B cell (primary cell): Measurements from ENCODE around the gene PBX2. TPM values are rescaled to one million over a fixed set of nuclear protein-coding genes. Genes with fewer than 3 reads are reported as not detected.
A peak's percentile ranks its signal among the peaks of the same experiment; 100 is the strongest.

Experiments
- ATAC-seq: fragments of 200-7000 bp; cut with Tn5 transposase; one replicate; pipeline ENCODE4 v1.10.0; 2021; ENCODE audit warnings: low read depth, mild to moderate bottlenecking, moderate number of reproducible peaks, moderate library complexity
- CTCF ChIA-PET: fragments of 350-600 bp; sonication (Branson Sonifier 250); formaldehyde crosslinking; loops from one replicate; lab custom pipeline; 2021; ENCODE audit warnings: antibody characterized with exemption, inconsistent platforms; lab: Charles Lee
- POLR2A ChIA-PET: fragments of 350-600 bp; sonication (Branson Sonifier 250); formaldehyde crosslinking; loops from one replicate; lab custom pipeline; 2021; ENCODE audit warnings: antibody characterized with exemption; lab: Charles Lee
- DNase-seq: peaks from one replicate; pipeline ENCODE4 v3.0.0; 2013
- H2AFZ ChIP-seq: 2 replicates; pipeline ENCODE4 v1.6.1; 2012; ENCODE audit warnings: mild to moderate bottlenecking, low read depth, low read length; ENCODE audit not compliant: insufficient read depth, poor library complexity, severe bottlenecking
- H3K27ac ChIP-seq, 2 donors: 1 replicate in 1 of 2; 2 replicates in 1 of 2; pipeline ENCODE4 v1.5.1; 2012 to 2013; ENCODE audit warnings: low read length in 2 of 2, mild to moderate bottlenecking in 2 of 2, moderate library complexity in 1 of 2
- H3K27me3 ChIP-seq, 4 experiments: fragments of 200-600 bp in 1 of 4; sonication (generic) in 1 of 4; replicated peaks in 1 of 4; 1 replicate in 2 of 4; 2 replicates in 2 of 4; pipeline versions ENCODE4 v1.6.1 to v1.7.0; 2013 to 2016; ENCODE audit warnings: low read length in 3 of 4, mild to moderate bottlenecking in 2 of 4, mixed read lengths in 1 of 4, moderate library complexity in 1 of 4; ENCODE audit not compliant: insufficient read depth in 4 of 4, control insufficient read depth in 3 of 4; ENCODE audit errors: control extremely low read depth in 1 of 4
- H3K36me3 ChIP-seq, 2 experiments: replicated peaks in 1 of 2; 1 replicate in 1 of 2; 2 replicates in 1 of 2; pipeline versions ENCODE4 v1.6.1 to v1.7.1; 2013; ENCODE audit warnings: low read length in 1 of 2; ENCODE audit not compliant: insufficient read depth in 2 of 2, control insufficient read depth in 1 of 2; ENCODE audit errors: control extremely low read depth in 1 of 2, extremely low read depth in 1 of 2
- H3K4me1 ChIP-seq, 2 donors: fragments of 200-600 bp in 1 of 2; sonication (generic) in 1 of 2; 1 replicate in 1 of 2; 2 replicates in 1 of 2; pipeline versions ENCODE4 v1.5.1 to v1.6.1; 2013 to 2017; ENCODE audit warnings: low read length in 2 of 2; ENCODE audit not compliant: control insufficient read depth in 2 of 2, insufficient read depth in 2 of 2
- H3K4me2 ChIP-seq: replicated peaks from 2 replicates; pipeline ENCODE3; 2012; ENCODE audit warnings: mild to moderate bottlenecking, low read depth, low read length; ENCODE audit not compliant: poor library complexity, severe bottlenecking
- H3K4me3 ChIP-seq, 5 experiments: fragments of 200-600 bp in 1 of 5; sonication (generic) in 1 of 5; 1 replicate in 3 of 5; 2 replicates in 2 of 5; pipeline versions ENCODE4 v1.5.1 to v1.7.0; 2011 to 2016; ENCODE audit warnings: low read length in 4 of 5, mild to moderate bottlenecking in 4 of 5, low read depth in 2 of 5, control low read depth in 1 of 5, moderate library complexity in 1 of 5; ENCODE audit not compliant: insufficient read depth in 1 of 5; ENCODE audit errors: control extremely low read depth in 1 of 5, extremely low read depth in 1 of 5
- H3K79me2 ChIP-seq: fragments of 200-600 bp; sonication (generic); one replicate; pipeline ENCODE4 v1.6.0; 2016; ENCODE audit warnings: low read length; ENCODE audit not compliant: control insufficient read depth, insufficient read depth
- H3K9ac ChIP-seq: fragments of 200-600 bp; sonication (generic); 2 replicates; pipeline ENCODE4 v1.6.1; 2017; ENCODE audit warnings: mild to moderate bottlenecking, low read length, moderate library complexity
- H3K9me3 ChIP-seq, 3 donors: one replicate each; pipeline versions ENCODE4 v1.6.1 to v1.7.1; 2013; ENCODE audit warnings: low read length in 2 of 3; ENCODE audit not compliant: control insufficient read depth in 2 of 3, insufficient read depth in 1 of 3; ENCODE audit errors: control extremely low read depth in 1 of 3
- H4K20me1 ChIP-seq: 2 replicates; pipeline ENCODE4 v1.6.0; 2012; ENCODE audit warnings: mild to moderate bottlenecking, low read length; ENCODE audit not compliant: insufficient read depth, control insufficient read depth, poor library complexity, severe bottlenecking
- H3K27ac Mint-ChIP-seq: one replicate; pipeline ENCODE4 v1.8.0; 2021; ENCODE audit warnings: mixed read lengths
- H3K27me3 Mint-ChIP-seq: one replicate; pipeline ENCODE4 v1.8.0; 2021; ENCODE audit warnings: mixed read lengths
- H3K4me1 Mint-ChIP-seq: one replicate; pipeline ENCODE4 v1.8.0; 2021; ENCODE audit warnings: mixed read lengths
- H3K4me3 Mint-ChIP-seq: one replicate; pipeline ENCODE4 v1.8.0; 2021; ENCODE audit warnings: mixed read lengths
- H3K9me3 Mint-ChIP-seq: one replicate; pipeline ENCODE4 v1.8.0; 2022; ENCODE audit warnings: mixed read lengths; ENCODE audit not compliant: insufficient read depth
- EZH2 ChIP-seq: IDR thresholded peaks from 2 replicates; pipeline ENCODE4 v1.6.1; 2012; ENCODE audit warnings: borderline replicate concordance, low read depth, mild to moderate bottlenecking, moderate library complexity, low read length; ENCODE audit not compliant: insufficient read depth, poor library complexity, severe bottlenecking
- WGBS: methylation state at CpG from one replicate; pipeline ENCODE4 v1.1.5; 2013; ENCODE audit warnings: missing lambda C conversion rate; ENCODE audit not compliant: insufficient coverage; 5-methylcytosine and 5-hydroxymethylcytosine counted together
- intact Hi-C: fragments of 100-400 bp; cut with micrococcal nuclease; formaldehyde crosslinking; loops from one replicate; pipeline ENCODE4 v1.10.0; 2022
- polyA plus RNA-seq: library from polyadenylated mRNA; depleted of rRNA; stranded (reverse); fragments of >200 nt; gene quantifications from 2 replicates; pipeline ENCODE4 v1.2.3, GENCODE V29; 2012
- total RNA-seq, 2 donors: library from RNA; stranded (reverse); fragments of 120-200 nt in 1 of 2; gene quantifications; 1 replicate in 1 of 2; 2 replicates in 1 of 2; pipeline versions ENCODE4 v1.2.3 to v1.2.4, GENCODE V29; 2013 to 2022
- TF ChIP-seq, protein P1 (sequence below): fragments of 200-600 bp; IDR thresholded peaks from one replicate; pipeline ENCODE4 v1.8.0; 2022; ENCODE audit warnings: antibody characterized with exemption, mild to moderate bottlenecking

Gene PBX2
- total and polyA plus RNA-seq, 2 donors (not counting 1 experiment from before 2014, with no cell fraction given): 128 to 188 TPM

- Histone ChIP-seq H4K20me1 (no peaks in the 10 kb centered on the region), H3K4me3 (no peak overlapping the region), H3K36me3 (no peaks in the 10 kb centered on the region), H3K9ac (no peak overlapping the region), H3K4me2 (no peak overlapping the region), H3K79me2 (no peaks in the 10 kb centered on the region), H3K27me3 (no peaks in the 10 kb centered on the region), H3K4me1 (no peaks in the 10 kb centered on the region), H3K27ac (no peak overlapping the region), H3K9me3 (peaks cover 0 to 6% (median 0%) of the 10 kb centered on the region in 3 donors), H2AFZ (no peak overlapping the region)
- no peaks in the 10 kb centered on the region for H3K9me3 Mint-ChIP-seq
- no peaks in the 10 kb centered on the region for H3K27me3 Mint-ChIP-seq
- no peaks in the 10 kb centered on the region for H3K4me1 Mint-ChIP-seq
- 55% methylated on average over 2 of the region's 4 CpGs for WGBS
- intact Hi-C loops: no loop called here
- no peak for TF ChIP-seq EZH2
- H3K4me3 Mint-ChIP-seq: no peak overlapping the region
- ChIA-PET CTCF (interaction anchor here (1.3 to 2.1 kb wide), 3 partner anchors 10 to 551 kb away, joined by 3 to 9 read pairs (median 8); no protein-coding TSS in a partner anchor), POLR2A (no interaction called here)
- ATAC-seq: no peak
- DNase-seq: no peak
- peak overlapping the region; percentile 53 for H3K27ac Mint-ChIP-seq
Observed at GRCh38 chr6:32234934-32235333, 44.9 kb upstream of the PBX2 start.

- Histone ChIP-seq H4K20me1 (no peaks in the 10 kb centered on the region), H3K27me3 (no peaks in the 10 kb centered on the region), H3K4me3 (no peak overlapping the region), H3K4me1 (peaks cover 63 to 70% of the 10 kb centered on the region in 2 donors), H3K9me3 (no peaks in the 10 kb centered on the region), H3K27ac (peak overlapping the region; percentile 50 to 69), H3K4me2 (peak overlapping the region; percentile 39), H3K79me2 (no peaks in the 10 kb centered on the region), H2AFZ (no peak overlapping the region), H3K36me3 (no peaks in the 10 kb centered on the region), H3K9ac (no peak overlapping the region)
- Mint-ChIP-seq H3K27ac (peak overlapping the region; percentile 81), H3K27me3 (no peaks in the 10 kb centered on the region), H3K4me3 (peak overlapping the region; percentile 17), H3K9me3 (no peaks in the 10 kb centered on the region), H3K4me1 (peaks cover 65% of the 10 kb centered on the region)
- WGBS: no CpG with 5 or more reads among the region's 7 CpGs
- TF ChIP-seq, protein P1, sequence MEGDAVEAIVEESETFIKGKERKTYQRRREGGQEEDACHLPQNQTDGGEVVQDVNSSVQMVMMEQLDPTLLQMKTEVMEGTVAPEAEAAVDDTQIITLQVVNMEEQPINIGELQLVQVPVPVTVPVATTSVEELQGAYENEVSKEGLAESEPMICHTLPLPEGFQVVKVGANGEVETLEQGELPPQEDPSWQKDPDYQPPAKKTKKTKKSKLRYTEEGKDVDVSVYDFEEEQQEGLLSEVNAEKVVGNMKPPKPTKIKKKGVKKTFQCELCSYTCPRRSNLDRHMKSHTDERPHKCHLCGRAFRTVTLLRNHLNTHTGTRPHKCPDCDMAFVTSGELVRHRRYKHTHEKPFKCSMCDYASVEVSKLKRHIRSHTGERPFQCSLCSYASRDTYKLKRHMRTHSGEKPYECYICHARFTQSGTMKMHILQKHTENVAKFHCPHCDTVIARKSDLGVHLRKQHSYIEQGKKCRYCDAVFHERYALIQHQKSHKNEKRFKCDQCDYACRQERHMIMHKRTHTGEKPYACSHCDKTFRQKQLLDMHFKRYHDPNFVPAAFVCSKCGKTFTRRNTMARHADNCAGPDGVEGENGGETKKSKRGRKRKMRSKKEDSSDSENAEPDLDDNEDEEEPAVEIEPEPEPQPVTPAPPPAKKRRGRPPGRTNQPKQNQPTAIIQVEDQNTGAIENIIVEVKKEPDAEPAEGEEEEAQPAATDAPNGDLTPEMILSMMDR: no peak
- TF ChIP-seq EZH2: no peak
- ATAC-seq (peak; percentile 44), DNase-seq (peak; percentile 41)
- ChIA-PET POLR2A (interaction anchor here (0.6 kb wide), 1 partner anchor 21 kb away, joined by 4 read pairs; no protein-coding TSS in a partner anchor), CTCF (interaction anchor here (0.6 to 1.6 kb wide), 4 partner anchors 19 to 1118 kb away, joined by 3 to 8 read pairs (median 3); no protein-coding TSS in a partner anchor)
- intact Hi-C loops: no loop called here
Observed at GRCh38 chr6:32226434-32226833, 36.4 kb upstream of the PBX2 start.
